Endothelial cell (in vitro differentiated cells): ENCODE measurements around the gene ZNF644. TPM values are rescaled to one million over a fixed set of nuclear protein-coding genes. Genes with fewer than 3 reads are reported as not detected.

Experiments used
- DNase-seq: peaks from one replicate; pipeline ENCODE4 v3.0.0; 2021; ENCODE audit warnings: low spot score
- H3K27ac Mint-ChIP-seq: one replicate; pipeline ENCODE4 v1.8.0; 2021; ENCODE audit warnings: mixed read lengths, inconsistent platforms; ENCODE audit not compliant: unreplicated experiment
- H3K27me3 Mint-ChIP-seq: one replicate; pipeline ENCODE4 v1.8.0; 2021; ENCODE audit warnings: mild to moderate bottlenecking, moderate library complexity, mixed read lengths, inconsistent platforms; ENCODE audit not compliant: unreplicated experiment
- H3K36me3 Mint-ChIP-seq: one replicate; pipeline ENCODE4 v1.8.0; 2021; ENCODE audit warnings: mild to moderate bottlenecking, low read depth, mixed read lengths, inconsistent platforms; ENCODE audit not compliant: unreplicated experiment
- H3K4me1 Mint-ChIP-seq: one replicate; pipeline ENCODE4 v1.8.0; 2021; ENCODE audit warnings: mild to moderate bottlenecking, mixed read lengths, inconsistent platforms; ENCODE audit not compliant: unreplicated experiment
- H3K4me3 Mint-ChIP-seq: one replicate; pipeline ENCODE4 v1.8.0; 2021; ENCODE audit warnings: mild to moderate bottlenecking, mixed read lengths, inconsistent platforms; ENCODE audit not compliant: unreplicated experiment
- H3K9me3 Mint-ChIP-seq: one replicate; pipeline ENCODE4 v1.8.0; 2021; ENCODE audit warnings: mixed read lengths, inconsistent platforms; ENCODE audit not compliant: unreplicated experiment
- CTCF ChIP-seq: fragments of 200-600 bp; sonication (generic); IDR thresholded peaks from one replicate; pipeline ENCODE4 v1.5.0; 2021; ENCODE audit warnings: antibody characterized with exemption; ENCODE audit not compliant: unreplicated experiment
- total RNA-seq: library from RNA; stranded (reverse); fragmentation: NEBNext Ultra II Directional; extraction: Animal tissue kit (Norgen Biotek cat#: 25700); gene quantifications from one replicate; pipeline ENCODE4 v1.2.1, GENCODE V29; 2021; ENCODE audit not compliant: unreplicated experiment

ZNF644 gene
- total RNA-seq, 1 donor from 2014 or later, result 67.1 TPM

GRCh38 chr1:91036894-91037829, 15.3 kb upstream of the ZNF644 start:
- Mint-ChIP-seq H3K4me1 (peaks cover 5% of the 10 kb centered on the region), H3K4me3 (no peak overlapping the region), H3K27me3 (peaks cover 2% of the 10 kb centered on the region), H3K27ac (no peak overlapping the region), H3K36me3 (no peaks in the 10 kb centered on the region), H3K9me3 (peaks cover 5% of the 10 kb centered on the region)
- DNase-seq, result no peak
- TF ChIP-seq CTCF, result no peak

- TF ChIP-seq CTCF, result no peak
- no peaks in the 10 kb centered on the region for H3K9me3 Mint-ChIP-seq
- no peaks in the 10 kb centered on the region for H3K4me1 Mint-ChIP-seq
- no peaks in the 10 kb centered on the region for H3K36me3 Mint-ChIP-seq
- no peaks in the 10 kb centered on the region for H3K27me3 Mint-ChIP-seq
- no peak overlapping the region for H3K4me3 Mint-ChIP-seq
- no peak for DNase-seq
- no peak overlapping the region for H3K27ac Mint-ChIP-seq
These were observed 10.5 kb upstream of the ZNF644 start for GRCh38 chr1:91032349-91032748.

- no peaks in the 10 kb centered on the region for H3K4me1 Mint-ChIP-seq
- no peak for DNase-seq
- no peak overlapping the region for H3K4me3 Mint-ChIP-seq
- H3K27ac Mint-ChIP-seq, result no peak overlapping the region
- no peak for TF ChIP-seq CTCF
- H3K36me3 Mint-ChIP-seq, result no peaks in the 10 kb centered on the region
- H3K9me3 Mint-ChIP-seq, result no peaks in the 10 kb centered on the region
- no peaks in the 10 kb centered on the region for H3K27me3 Mint-ChIP-seq
These were observed 9.2 kb upstream of the ZNF644 start for GRCh38 chr1:91031081-91031480.

GRCh38 chr1:91026777-91027176, 4.9 kb upstream of the ZNF644 start:
- H3K27me3 Mint-ChIP-seq, result peaks cover 7% of the 10 kb centered on the region
- no peak overlapping the region for H3K27ac Mint-ChIP-seq

More at GRCh38 chr1:91026777-91027176, 4.9 kb upstream of the ZNF644 start:
- Mint-ChIP-seq H3K4me3 (no peak overlapping the region), H3K36me3 (no peaks in the 10 kb centered on the region), H3K9me3 (no peaks in the 10 kb centered on the region), H3K4me1 (peaks cover 5% of the 10 kb centered on the region)
- TF ChIP-seq CTCF, result no peak
- DNase-seq, result no peak
